Neutrophil (primary cell): Measurements from ENCODE around the gene TLE7.

Source experiments
- H3K27ac ChIP-seq: fragments of 200-600 bp; sonication (generic); 2 replicates; pipeline ENCODE4 v1.5.1; 2016; ENCODE audit warnings: mild to moderate bottlenecking, moderate library complexity
- H3K27me3 ChIP-seq: fragments of 200-600 bp; sonication (generic); 2 replicates; pipeline ENCODE4 v1.6.0; 2016; ENCODE audit warnings: mild to moderate bottlenecking
- H3K36me3 ChIP-seq: fragments of 200-600 bp; sonication (generic); 2 replicates; pipeline ENCODE4 v1.5.1; 2017
- H3K4me1 ChIP-seq, 2 experiments: fragments of 200-600 bp in 1 of 2; sonication (generic) in 1 of 2; 1 replicate in 1 of 2; 2 replicates in 1 of 2; pipeline versions ENCODE4 v1.5.1 to v1.6.1; 2013 to 2016; ENCODE audit warnings: low read depth in 1 of 2, low read length in 1 of 2, mild to moderate bottlenecking in 1 of 2, moderate library complexity in 1 of 2; ENCODE audit not compliant: control insufficient read depth in 1 of 2, insufficient read depth in 1 of 2
- H3K4me3 ChIP-seq, 2 experiments: fragments of 200-600 bp in 1 of 2; sonication (generic) in 1 of 2; 1 replicate in 1 of 2; 2 replicates in 1 of 2; pipeline ENCODE4 v1.5.1; 2013 to 2016; ENCODE audit warnings: low read depth in 1 of 2, low read length in 1 of 2, mild to moderate bottlenecking in 1 of 2, moderate library complexity in 1 of 2
- H3K9me3 ChIP-seq: fragments of 200-600 bp; sonication (generic); 2 replicates; pipeline ENCODE4 v1.5.1; 2016
- CTCF ChIP-seq: fragments of 200-600 bp; sonication (generic); IDR thresholded peaks from 2 replicates; pipeline ENCODE4 v1.5.1; 2016; ENCODE audit warnings: antibody characterized with exemption

TLE7 gene

GRCh38 chr16:71410146-71410545 is 31.7 kb downstream of the TLE7 start:
- H3K27me3 ChIP-seq, result peaks cover 53% of the 10 kb centered on the region
- no peaks in the 10 kb centered on the region for H3K36me3 ChIP-seq
- no peak for TF ChIP-seq CTCF
- no peak overlapping the region for H3K27ac ChIP-seq
- H3K4me1 ChIP-seq, result no peaks in the 10 kb centered on the region
- H3K9me3 ChIP-seq, result no peaks in the 10 kb centered on the region
- H3K4me3 ChIP-seq, result no peak overlapping the region

GRCh38 chr16:71409011-71409775 is 32.7 kb downstream of the TLE7 start:
- no peak for TF ChIP-seq CTCF

GRCh38 chr16:71408536-71408935 is 33.3 kb downstream of the TLE7 start:
- no peaks in the 10 kb centered on the region for H3K4me1 ChIP-seq
- TF ChIP-seq CTCF, result no peak
- H3K27ac ChIP-seq, result no peak overlapping the region
- peaks cover 53% of the 10 kb centered on the region for H3K27me3 ChIP-seq
- H3K9me3 ChIP-seq, result no peaks in the 10 kb centered on the region
- H3K4me3 ChIP-seq, result no peak overlapping the region
- no peaks in the 10 kb centered on the region for H3K36me3 ChIP-seq

More at GRCh38 chr16:71409011-71409775, 32.7 kb downstream of the TLE7 start:
- Histone ChIP-seq H3K9me3 (no peaks in the 10 kb centered on the region), H3K27me3 (peaks cover 53% of the 10 kb centered on the region), H3K27ac (no peak overlapping the region), H3K4me3 (no peak overlapping the region), H3K4me1 (no peaks in the 10 kb centered on the region), H3K36me3 (no peaks in the 10 kb centered on the region)

- no peak overlapping the region for H3K4me3 ChIP-seq
- H3K4me1 ChIP-seq, result no peaks in the 10 kb centered on the region
- no peak overlapping the region for H3K27ac ChIP-seq
- H3K27me3 ChIP-seq, result peaks cover 53% of the 10 kb centered on the region
- TF ChIP-seq CTCF, result no peak
- H3K36me3 ChIP-seq, result no peaks in the 10 kb centered on the region
- H3K9me3 ChIP-seq, result no peaks in the 10 kb centered on the region
Observed at GRCh38 chr16:71407731-71408130, 34.1 kb downstream of the TLE7 start.

- Histone ChIP-seq H3K4me1 (no peaks in the 10 kb centered on the region), H3K9me3 (no peaks in the 10 kb centered on the region), H3K36me3 (no peaks in the 10 kb centered on the region), H3K4me3 (no peak overlapping the region), H3K27me3 (peaks cover 45% of the 10 kb centered on the region), H3K27ac (no peak overlapping the region)
- TF ChIP-seq CTCF, result no peak
Observed at GRCh38 chr16:71406724-71407123, 35.1 kb downstream of the TLE7 start.
